Measurements from ENCODE around the gene HTRA1.

HTRA1 gene

DNA sequence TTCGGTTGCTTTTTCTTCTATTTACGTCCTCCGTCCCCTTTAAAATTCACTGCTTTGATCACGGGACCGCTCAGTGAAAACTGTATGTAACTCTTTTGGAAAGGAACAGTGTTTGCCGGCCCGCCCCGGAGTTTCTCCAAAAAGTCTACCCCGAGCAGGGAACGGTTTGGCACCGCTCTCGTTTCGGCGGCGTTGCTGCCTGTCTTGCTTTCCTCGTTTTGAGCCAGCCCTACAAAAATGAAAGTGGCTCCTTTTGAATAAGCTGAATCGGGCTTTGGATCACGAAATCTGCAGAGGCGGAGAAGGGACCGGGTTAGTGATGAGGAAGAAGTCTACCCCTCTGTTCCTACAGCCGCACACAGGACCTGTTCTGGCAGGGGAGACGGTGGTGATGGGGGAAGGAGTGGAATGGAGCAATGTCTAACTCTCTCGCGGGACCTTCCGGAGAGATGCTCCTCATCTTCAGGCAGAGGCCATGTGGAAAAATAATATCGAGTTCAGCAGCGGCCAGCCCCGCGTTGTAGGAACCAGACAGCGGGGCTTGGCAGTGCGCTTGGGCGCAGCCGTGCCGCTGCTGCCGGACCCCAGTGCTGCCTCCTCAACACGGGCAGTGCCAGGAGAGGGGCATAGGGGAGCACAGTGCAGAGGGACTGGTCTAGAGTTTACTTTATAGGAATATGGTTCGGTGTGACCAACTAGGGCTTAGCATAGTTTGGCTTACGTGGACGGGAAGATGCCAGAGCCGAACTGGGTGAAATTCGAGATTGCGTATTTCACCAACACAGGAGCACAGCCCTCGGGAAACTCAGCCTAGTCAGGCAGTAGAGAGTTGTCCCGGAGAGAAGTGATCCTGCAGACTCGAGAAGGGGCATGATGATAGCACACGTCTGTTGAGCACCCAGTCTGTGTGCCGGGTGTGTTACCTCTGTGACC, 1.4 kb downstream of the HTRA1 start:
- H3K36me3 Mint-ChIP-seq (ENCODE audit: low read depth) = no peaks in the 10 kb centered on the region
- H3K27ac Mint-ChIP-seq = no peak overlapping the region
- peak overlapping the region; percentile 83 for H3K4me3 Mint-ChIP-seq
- peaks cover 91% of the 10 kb centered on the region for H3K27me3 Mint-ChIP-seq (ENCODE audit: low read depth, poor library complexity)
- H3K9me3 Mint-ChIP-seq = no peaks in the 10 kb centered on the region
- DNase-seq = no peak
- H3K4me1 Mint-ChIP-seq = peaks cover 21% of the 10 kb centered on the region
- TF ChIP-seq, protein P1, sequence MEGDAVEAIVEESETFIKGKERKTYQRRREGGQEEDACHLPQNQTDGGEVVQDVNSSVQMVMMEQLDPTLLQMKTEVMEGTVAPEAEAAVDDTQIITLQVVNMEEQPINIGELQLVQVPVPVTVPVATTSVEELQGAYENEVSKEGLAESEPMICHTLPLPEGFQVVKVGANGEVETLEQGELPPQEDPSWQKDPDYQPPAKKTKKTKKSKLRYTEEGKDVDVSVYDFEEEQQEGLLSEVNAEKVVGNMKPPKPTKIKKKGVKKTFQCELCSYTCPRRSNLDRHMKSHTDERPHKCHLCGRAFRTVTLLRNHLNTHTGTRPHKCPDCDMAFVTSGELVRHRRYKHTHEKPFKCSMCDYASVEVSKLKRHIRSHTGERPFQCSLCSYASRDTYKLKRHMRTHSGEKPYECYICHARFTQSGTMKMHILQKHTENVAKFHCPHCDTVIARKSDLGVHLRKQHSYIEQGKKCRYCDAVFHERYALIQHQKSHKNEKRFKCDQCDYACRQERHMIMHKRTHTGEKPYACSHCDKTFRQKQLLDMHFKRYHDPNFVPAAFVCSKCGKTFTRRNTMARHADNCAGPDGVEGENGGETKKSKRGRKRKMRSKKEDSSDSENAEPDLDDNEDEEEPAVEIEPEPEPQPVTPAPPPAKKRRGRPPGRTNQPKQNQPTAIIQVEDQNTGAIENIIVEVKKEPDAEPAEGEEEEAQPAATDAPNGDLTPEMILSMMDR (IDR thresholded peaks at IDR 0.05) = no peak

DNA sequence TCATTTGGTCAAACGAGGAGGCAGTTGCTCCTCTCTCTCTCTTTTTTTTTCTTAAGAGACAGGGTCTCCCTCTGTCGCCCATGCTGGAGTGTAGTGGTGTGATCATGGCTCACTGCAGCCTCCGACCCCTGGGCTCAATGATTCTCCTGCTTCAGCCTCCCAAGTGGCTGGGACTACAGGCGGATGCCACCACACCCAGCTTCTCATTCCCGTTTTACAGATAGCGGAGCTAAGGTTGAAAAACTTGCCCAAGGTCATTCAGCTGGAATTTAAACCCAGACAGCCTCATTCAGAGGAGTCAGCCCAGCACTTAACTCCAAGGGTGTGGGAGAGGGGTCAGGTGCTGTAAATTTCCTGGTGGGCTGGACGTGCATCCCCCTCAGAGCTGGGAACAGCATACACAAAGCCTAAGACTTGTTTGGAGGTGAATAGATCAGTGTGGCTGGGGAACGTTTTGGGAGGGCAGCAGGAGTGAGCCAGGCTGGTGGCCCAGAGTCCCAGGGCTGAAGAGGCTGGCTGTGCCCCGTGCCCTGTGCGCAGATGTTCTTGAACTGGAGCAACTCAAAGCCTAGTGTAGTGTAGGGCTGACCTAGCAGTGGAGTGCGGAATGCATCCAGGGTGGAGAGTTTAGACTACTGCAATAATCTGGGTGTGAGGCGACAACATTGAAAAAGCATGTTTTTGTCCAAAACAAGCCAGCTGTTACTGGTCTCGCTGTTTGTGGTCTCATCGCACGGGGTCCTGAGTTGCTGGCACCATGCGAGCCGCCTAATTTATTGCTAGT, 2.3 kb downstream of the HTRA1 start:
- no peak for DNase-seq
- peaks cover 21% of the 10 kb centered on the region for H3K4me1 Mint-ChIP-seq
- TF ChIP-seq, protein P1 (IDR thresholded peaks at IDR 0.05) = no peak
- no peaks in the 10 kb centered on the region for H3K36me3 Mint-ChIP-seq (ENCODE audit: low read depth)
- H3K9me3 Mint-ChIP-seq = no peaks in the 10 kb centered on the region
- H3K27ac Mint-ChIP-seq = no peak overlapping the region
- peaks cover 88% of the 10 kb centered on the region for H3K27me3 Mint-ChIP-seq (ENCODE audit: low read depth, poor library complexity)
- peak overlapping the region; percentile 83 for H3K4me3 Mint-ChIP-seq

DNA sequence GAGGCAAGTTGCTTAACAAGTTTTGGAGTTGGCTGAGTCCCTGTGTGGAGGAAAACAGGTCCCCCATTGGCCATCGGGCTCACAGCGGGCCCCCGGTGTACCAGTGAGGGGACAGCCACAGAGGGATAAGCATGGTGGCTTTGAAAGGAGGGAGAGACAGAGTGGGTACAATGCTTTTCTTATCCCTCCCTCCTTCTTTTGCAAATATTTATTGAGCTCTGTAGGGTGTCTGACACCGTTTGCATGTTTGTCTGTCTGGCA, 2.8 kb downstream of the HTRA1 start:
- no peaks in the 10 kb centered on the region for H3K9me3 Mint-ChIP-seq
- DNase-seq = no peak
- H3K4me1 Mint-ChIP-seq = peaks cover 21% of the 10 kb centered on the region
- H3K4me3 Mint-ChIP-seq = no peak overlapping the region
- H3K36me3 Mint-ChIP-seq (ENCODE audit: low read depth) = no peaks in the 10 kb centered on the region
- TF ChIP-seq, protein P1 (IDR thresholded peaks at IDR 0.05) = no peak
- H3K27ac Mint-ChIP-seq = no peak overlapping the region
- peaks cover 88% of the 10 kb centered on the region for H3K27me3 Mint-ChIP-seq (ENCODE audit: low read depth, poor library complexity)

DNA sequence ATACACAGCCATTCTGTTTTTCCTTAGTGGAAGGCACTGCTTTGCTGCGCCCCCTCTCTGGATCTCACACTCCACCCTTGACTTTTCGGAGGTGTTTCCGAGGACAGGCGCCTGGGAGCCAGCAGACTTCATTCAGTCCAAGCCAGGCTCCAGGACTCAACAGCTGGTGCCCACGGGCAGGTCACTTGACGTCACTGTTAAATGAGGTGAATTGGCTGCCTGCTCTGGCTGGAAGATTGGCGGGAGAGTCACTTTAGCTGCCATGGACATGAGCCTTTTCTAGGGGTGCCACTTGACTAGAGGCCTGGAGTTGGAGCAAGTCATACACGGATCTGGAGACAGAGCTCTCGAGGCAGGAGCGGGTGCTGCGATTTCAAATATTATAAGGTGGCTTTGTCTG, 3.2 kb downstream of the HTRA1 start:
- TF ChIP-seq, protein P1 (IDR thresholded peaks at IDR 0.05) = no peak
- H3K36me3 Mint-ChIP-seq (ENCODE audit: low read depth) = no peaks in the 10 kb centered on the region
- H3K4me3 Mint-ChIP-seq = no peak overlapping the region
- peaks cover 21% of the 10 kb centered on the region for H3K4me1 Mint-ChIP-seq
- no peaks in the 10 kb centered on the region for H3K9me3 Mint-ChIP-seq
- no peak overlapping the region for H3K27ac Mint-ChIP-seq
- no peak for DNase-seq
- H3K27me3 Mint-ChIP-seq (ENCODE audit: low read depth, poor library complexity) = peaks cover 85% of the 10 kb centered on the region

DNA sequence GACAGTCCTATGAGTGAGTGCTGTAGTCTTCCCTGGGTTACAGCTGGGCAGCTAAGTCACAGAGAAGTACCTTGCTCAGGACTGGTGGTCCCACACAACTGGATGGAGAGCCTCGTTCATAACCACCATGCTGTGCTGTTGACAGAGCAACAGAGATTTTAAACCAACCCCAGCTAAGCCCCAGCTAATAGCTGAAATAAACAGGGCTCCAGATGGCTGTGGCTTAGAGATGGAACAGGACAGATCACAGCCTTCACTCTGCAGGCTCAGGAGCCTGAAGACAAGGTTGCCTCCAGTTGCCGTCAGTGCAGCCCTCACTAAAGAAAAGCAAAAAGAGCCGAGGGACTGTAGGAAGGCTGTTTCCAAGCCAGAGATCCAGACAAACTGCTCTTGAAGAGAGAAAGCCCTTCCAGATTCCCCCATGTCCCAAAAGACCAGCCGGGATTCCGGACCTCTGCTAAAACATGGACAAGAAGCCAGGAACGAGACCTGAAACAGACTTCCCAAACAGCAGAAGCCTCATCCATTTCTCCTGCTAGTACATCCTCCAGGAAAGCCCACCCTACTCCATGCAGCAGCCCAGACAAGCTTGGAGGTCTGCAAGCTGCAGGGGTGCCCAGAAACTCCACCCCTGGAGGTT, 4.2 kb downstream of the HTRA1 start:
- no peak for DNase-seq
- Mint-ChIP-seq H3K4me3 (no peak overlapping the region), H3K4me1 (peaks cover 20% of the 10 kb centered on the region), H3K27me3 (ENCODE audit: low read depth, poor library complexity) (peaks cover 85% of the 10 kb centered on the region), H3K9me3 (no peaks in the 10 kb centered on the region), H3K36me3 (ENCODE audit: low read depth) (no peaks in the 10 kb centered on the region), H3K27ac (no peak overlapping the region)
- TF ChIP-seq, protein P1 (IDR thresholded peaks at IDR 0.05) = no peak
